Keratinocyte (primary cell): ENCODE results near the gene SLC7A1.

Source experiments
- CTCF ChIP-seq, 3 experiments: IDR thresholded peaks in 1 of 3; conservative IDR thresholded peaks in 1 of 3; optimal IDR thresholded peaks in 1 of 3; 2 replicates in 2 of 3; 3 replicates in 1 of 3; pipeline versions ENCODE3 to v1.5.1; 2011; ENCODE audit warnings: low read length in 3 of 3, mild to moderate bottlenecking in 3 of 3, moderate library complexity in 2 of 3, control low read depth in 1 of 3, inconsistent platforms in 1 of 3; ENCODE audit not compliant: insufficient read depth in 2 of 3; ENCODE audit errors: extremely low read depth in 1 of 3
- EZH2 ChIP-seq: IDR thresholded peaks from one replicate; pipeline ENCODE4 v1.6.1; 2012; ENCODE audit warnings: inconsistent platforms, mild to moderate bottlenecking, low read length, moderate library complexity

- TF ChIP-seq CTCF (optimal IDR thresholded peaks at IDR 0.05 in 1 of 3, IDR thresholded peaks at IDR 0.05 in 1 of 3, conservative IDR thresholded peaks at IDR 0.05 in 1 of 3; ENCODE audit: extremely low read depth in 1 of 3, insufficient read depth in 2 of 3, low read length in 3 of 3) (no peak), EZH2 (no peak)
These were observed 72.1 kb downstream of the SLC7A1 start for GRCh38 chr13:29523199-29523961.
